Activated T-helper 1 cell treated with anti-CD3 and anti-CD28 coated beads, Interleukin-2, amount 50 U/mL, for 16 hours (primary cell): ENCODE measurements around the gene FERMT2.

Source experiments
- DNase-seq, 2 donors: peaks; one replicate each; pipeline ENCODE4 v3.0.0-alpha.2; 2020; ENCODE audit warnings: low read depth in 1 of 2, low spot score in 1 of 2

Gene FERMT2, protein sequence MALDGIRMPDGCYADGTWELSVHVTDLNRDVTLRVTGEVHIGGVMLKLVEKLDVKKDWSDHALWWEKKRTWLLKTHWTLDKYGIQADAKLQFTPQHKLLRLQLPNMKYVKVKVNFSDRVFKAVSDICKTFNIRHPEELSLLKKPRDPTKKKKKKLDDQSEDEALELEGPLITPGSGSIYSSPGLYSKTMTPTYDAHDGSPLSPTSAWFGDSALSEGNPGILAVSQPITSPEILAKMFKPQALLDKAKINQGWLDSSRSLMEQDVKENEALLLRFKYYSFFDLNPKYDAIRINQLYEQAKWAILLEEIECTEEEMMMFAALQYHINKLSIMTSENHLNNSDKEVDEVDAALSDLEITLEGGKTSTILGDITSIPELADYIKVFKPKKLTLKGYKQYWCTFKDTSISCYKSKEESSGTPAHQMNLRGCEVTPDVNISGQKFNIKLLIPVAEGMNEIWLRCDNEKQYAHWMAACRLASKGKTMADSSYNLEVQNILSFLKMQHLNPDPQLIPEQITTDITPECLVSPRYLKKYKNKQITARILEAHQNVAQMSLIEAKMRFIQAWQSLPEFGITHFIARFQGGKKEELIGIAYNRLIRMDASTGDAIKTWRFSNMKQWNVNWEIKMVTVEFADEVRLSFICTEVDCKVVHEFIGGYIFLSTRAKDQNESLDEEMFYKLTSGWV

DNA sequence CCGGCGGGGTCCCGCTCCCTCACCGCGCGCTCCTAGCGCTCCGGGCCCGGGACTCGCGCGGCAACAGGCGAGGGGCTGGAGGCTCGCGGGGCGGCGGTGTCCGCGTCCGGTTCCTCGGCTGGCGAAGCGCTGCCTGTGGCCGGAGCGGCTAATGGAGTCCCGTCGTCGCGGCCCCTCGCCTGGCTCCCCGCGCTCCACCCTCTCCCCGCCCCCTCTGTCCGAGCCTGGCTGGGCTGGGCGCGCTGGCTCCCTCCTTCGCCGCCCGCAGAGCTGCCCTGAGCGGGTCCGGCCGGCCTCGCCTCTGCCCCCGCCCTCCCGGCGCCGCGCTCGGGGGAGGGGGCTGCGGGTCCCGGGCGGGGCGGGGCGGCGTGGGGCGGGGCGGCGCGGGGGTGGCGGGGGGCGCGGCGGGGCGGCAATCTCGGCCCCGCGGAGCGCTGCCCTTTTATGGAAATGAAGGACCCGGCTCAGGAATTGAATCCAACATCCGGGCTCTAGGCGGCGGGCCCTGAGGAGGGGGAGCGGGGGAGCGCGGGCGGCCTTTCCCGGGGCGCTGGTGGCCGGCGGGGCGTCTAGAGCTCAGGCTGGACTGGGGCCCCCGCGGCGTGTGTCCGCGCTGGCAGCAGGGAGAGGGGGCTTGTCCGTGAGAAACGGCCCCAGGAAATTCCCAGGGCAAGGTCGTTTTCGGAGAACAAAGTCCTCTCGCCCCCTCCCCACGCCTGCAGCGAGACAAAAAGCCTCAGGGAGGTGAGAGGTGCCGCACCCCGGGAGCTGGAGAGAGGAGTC, at the start of gene FERMT2:
Gene FERMT2, minus strand, starts transcription at position 153 of the 783 bp plus-strand sequence. CDS start 482 bp downstream, outside the sequence.
- peak in 1 of 2 donors; percentile 6 for DNase-seq

DNA sequence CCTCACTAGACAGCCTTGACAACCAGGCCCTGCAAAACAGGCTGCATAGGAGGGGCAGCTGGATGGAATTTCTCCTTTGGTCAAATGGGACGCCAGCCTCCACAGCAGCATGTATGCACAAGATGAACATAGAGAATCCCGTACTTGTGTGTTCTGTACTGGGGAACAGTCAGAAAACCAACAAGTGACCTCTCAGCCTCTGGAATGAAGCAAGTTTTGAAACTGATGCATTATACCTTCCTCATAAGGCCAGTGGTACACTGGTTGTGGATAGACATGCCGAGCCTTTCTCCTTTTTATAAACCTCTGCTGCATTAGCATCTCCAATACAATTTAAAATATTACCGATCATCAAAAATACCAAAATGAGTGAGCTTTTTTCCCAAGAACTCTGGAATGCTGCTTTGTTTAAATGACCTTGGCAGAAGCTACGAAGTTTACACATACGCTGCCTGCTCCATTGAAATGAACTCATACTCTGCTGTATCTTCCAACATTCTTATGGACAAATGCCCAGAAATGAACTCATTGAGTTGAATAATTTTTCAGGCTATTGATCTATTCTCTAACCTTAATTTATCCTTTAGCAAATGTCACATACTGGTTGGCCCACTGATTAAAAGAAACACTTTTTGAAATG, 47.6 kb upstream of the FERMT2 start:
- no peak for DNase-seq

DNA sequence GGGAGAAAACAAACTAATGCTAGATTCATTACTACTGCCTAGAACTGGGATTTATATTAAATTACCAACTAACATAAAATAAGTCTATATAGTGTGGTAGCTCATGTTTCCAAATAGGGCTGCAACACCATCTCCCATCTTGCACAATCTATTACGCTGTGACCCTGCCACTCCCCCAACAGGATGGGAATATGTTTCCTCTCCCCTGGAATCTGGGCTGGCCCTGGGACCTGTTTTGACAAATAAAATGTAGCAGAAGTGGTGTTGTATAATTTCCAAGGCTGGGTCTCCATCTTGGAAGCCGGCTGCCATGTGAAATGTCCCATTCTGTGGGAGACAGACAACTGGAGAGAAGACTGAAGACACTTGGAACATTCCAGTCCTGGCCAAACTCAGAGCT, 45.6 kb upstream of the FERMT2 start:
- no peak for DNase-seq

DNA sequence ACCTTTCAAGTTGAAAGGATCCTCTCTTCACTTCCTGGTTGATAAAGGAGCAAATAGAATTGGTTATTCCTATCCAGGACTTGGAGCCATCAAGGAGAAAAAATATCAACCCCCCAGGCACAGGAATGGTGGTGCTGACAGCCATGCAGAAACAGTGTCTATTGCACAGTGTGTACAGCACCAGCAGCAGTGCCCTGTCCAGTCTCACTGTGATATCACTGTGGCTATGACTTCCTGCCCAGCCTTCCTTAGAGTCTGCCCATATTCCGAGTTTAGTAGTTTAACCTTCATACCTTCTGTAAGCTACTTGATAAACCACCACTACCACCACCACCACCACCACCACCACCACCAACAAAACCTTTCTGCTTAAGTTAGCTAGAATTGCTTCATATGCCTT, 45.1 kb upstream of the FERMT2 start:
- DNase-seq: no peak

DNA sequence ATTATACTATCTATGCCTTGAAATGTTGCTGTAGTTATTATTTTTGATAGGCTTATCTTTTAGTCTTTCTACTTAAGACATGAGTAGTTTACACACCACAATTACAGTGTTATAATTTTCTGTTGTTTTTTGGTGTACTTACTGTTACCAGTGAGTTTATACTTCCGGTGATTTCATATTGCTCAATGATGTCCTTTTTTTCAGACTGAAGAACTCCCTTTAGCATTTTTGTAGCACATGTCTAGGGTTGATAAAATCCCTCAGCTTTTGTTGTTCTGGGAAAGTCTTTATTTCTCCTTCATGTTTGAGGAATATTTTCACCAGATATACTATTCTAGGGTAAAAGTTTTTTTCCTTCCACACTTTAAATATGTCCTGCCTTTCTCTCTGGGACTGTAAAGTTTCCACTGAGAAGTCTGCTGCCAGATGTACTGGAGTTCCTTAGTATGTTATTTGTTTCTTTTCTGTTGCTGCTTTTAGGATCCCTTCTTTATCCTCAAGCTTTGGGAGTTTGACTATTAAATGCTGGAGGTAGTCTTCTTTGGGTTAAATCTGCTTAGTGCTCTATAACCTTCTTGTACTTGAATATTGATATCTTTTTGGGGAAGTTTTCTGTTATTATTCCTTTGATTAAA, 41.5 kb upstream of the FERMT2 start:
- no peak for DNase-seq

DNA sequence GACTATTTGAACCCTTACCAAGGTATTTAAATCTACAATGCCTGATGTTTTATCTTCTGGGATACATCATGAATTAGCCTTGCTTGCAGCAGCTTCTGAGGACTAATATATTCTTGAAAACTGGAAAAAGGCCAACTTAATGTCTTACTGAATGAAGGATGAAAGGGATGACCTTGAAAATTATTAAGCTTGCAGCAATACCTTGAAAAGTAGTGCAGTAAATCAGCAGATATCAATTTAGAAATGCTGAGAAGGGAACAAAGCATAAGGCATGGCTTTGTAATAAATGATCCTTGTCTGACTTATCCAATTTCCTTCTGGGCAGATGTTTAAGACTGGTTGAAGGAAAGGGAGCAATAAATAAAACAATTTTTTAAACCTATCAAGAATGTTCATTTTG, 37.3 kb upstream of the FERMT2 start:
- DNase-seq: no peak

DNA sequence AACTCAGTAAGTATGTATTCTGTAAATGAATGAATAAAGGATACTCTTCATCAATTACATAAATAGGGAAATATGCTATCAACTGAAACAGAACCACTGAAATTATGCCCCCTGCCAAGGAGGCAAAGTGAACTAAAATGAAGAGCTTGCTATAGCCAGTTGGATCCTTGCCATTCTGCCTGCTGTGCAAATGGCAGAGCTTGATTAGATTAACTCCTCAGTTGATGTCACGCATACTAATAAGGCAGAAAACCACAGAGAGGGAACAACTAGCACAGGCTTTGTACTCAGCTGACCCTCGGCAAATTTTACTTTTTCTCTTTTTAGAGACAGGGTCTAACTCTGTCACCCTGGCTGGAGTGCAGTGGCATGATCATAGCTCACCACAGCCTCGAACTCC, 36.7 kb upstream of the FERMT2 start:
- DNase-seq: no peak

DNA sequence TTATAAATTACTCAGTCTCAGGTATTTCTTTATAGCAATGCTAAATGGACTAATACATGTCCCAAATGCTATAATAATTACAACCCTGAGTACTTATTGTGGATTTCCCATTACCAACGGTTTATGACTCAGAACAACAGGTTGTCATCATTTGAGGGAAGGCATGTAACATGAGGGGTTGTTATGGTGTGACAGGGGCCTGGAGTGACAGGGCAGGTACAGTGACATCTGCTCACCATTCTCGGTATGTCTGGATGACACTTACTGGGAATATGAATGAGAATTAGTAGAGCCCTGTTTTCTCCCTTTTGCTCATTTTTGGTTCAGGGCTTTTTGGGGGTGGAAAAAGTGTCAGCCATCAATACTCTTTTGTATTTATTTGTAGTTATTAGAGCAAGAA, 36.2 kb upstream of the FERMT2 start:
- DNase-seq: no peak

DNA sequence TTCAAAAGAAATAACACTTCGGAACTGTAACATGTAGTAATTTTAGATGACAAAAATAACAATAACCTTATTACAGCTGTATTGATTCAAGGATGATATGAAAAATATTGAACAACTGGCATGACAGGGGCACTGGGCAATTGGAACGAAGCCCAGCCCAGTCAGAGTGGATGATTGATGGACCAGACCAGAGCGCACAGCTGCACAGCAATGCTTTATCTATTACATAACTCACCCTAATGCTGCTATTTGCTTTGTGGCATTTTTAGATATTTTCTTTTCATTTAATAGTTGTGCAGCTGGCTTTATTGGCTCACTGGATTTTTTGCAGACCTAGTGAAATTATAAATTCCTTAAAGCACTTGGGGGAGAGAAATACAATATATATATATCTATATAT, 26.9 kb upstream of the FERMT2 start:
- DNase-seq: no peak

DNA sequence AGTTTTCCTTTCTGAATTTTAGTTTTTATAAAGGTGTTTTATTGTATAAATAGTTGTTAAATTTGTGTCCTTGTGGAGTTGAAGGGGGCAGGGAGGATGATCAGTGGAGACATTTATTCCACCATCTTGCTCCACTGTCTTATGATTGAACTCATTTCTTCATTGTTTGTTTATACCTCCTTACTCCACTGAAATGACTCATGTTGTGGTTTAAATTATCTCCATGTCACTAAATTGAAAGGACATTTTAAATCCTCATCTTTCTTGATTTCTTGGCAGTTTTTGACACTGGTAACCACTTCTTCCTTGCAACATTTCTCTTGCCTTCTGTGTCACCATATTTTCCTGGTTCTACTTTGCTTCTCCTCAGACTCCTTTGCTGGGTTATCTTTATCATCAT, 23.6 kb upstream of the FERMT2 start:
- DNase-seq: no peak

DNA sequence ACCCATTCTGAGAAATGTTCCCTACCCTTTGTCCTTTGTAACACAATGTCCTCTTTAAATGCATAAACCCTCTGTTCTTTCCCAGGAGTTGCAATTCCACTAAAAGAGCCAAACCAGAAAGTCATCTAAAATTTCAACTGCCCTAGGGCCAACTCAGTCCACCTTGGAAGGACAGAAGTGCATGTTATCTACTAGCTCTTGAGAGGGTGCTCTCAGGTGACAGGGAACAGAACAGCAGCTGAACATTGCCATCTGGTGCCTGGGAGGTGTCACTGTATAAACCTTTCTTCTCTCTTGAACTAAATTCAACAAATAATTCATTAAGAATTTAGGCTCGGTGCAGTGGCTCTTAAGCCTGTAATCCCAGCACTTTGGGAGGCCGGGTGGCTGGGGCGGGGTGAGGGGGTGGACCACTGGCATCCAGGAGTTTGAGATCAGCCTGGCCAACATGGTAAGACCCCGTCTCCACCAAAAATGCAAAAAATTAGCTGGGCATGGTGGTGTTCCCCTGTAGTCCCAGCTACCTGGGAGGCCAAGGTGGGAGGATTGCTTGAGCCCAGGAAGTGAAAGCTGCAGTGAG, 10.3 kb upstream of the FERMT2 start:
- peak; percentile 13 to 29 for DNase-seq

DNA sequence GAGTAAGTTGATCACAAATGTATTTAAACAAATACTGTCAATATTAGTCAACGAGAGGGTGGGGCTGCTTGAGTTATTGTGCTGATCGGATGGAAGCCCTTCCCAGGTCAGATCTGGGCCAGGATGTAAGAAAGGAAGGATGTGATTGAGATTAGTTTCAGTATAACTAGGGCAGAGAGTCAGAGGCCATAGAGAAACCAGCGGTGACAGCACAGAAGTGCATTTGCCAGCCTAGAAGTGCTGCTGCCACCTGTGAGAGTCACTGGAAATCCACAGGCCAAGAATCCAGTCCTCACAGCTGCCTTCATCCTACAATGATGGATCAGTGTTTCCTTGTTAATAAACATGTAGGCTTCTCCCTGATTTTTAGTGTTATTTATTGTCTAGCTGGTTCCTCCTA, 9.8 kb upstream of the FERMT2 start:
- DNase-seq: no peak

DNA sequence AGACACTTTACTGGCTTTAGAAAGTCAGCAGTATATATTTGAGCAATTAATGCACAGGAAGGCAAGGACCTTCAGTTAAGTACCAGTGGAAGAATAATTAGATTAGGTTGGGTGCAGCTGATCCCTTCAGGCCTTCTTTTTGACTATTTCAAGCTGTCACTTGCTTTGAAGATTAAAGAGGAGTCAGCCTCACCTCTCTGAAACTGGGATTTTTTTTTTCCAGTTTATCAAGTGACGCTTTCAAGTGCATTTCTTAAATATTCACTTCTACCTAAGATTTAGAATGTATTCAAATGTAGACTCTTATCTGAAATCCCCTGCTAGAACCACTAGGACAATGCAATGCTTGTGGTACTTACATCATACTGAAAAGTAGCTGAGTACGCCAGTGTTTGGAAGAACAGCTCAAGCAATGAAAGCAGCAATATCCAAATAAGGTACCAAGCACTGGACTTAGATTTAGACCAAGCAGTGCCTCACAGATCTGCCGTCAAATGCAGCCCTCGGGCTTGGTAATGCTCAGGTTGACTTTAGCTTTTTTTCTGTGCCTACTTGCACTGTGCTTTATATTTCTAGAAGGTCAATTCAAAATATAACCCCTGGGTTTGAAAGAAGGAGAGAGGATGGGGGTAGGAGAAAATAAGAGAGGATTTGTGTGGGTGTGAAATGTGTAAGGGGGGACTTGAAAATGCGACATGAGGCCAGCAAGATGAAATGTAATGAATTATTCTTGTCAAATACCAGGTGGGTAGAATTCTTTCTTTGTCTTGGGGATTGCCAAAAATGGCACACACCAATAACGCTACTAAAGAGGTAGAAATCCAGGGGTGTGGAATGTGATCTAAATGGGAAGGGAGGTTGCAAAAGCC, 3.7 kb upstream of the FERMT2 start:
- no peak for DNase-seq

DNA sequence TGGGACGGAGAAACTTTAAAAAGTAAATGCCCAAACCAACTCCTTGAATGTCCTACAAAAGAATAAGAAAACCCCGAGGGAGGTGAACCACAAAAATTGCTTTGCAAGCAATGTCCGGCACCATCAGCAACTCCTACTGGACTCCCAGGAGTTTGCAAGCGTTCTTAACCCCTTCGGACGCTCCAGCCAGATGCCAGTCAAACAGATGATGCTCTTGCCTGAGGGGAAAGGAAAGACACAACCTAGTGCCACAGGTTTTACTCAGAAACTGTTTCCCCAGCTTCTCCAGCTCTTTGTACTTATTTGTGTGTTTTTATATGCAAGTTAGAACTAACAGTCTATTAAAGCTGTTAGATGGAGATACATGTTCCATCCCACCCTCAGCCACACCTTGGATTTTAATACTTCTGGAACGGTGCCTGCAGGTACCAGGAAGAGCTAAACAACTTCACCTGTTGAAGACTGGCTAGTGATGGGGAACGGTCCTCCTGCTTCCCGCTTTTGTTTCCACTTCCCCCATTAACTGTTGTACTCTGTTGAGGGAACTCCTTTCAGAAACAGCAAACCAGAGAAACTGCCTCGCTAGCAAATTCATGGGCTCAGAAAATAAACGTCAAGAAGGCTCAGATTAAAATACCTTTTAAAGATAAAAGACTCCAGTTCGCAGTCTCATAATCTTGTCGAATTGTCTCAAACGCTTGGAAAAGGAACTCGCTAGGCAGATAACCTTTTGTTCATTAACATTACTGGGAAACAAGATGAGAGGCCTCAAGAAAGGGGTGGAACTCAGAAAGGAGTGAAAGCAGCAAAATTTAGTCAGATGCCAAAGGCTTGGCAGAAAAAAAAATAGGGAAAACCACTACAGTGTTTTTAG, 1.1 kb upstream of the FERMT2 start:
- DNase-seq: no peak

DNA sequence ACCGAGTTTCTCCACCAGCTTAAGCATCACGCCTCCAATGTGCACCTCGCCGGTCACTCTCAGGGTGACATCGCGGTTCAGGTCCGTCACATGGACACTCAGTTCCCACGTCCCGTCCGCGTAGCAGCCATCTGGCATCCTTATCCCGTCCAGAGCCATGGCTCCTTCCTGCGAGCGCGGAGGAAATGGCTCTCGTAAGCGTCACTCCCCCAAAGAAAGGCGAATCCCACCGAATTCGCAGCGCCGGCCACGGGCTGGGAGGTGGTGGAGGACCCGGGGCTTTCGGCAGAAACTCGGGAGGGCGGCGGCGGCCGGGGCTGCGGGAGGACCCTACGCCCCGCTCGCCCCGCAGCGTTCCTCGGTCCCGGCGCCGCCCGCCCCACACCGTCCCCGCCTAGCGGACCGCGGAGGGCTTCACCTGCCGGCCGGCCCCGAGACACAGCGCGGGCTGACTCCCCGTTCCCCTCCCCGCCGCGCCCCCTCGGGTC, 396 bp downstream of the FERMT2 start:
- DNase-seq: no peak

DNA sequence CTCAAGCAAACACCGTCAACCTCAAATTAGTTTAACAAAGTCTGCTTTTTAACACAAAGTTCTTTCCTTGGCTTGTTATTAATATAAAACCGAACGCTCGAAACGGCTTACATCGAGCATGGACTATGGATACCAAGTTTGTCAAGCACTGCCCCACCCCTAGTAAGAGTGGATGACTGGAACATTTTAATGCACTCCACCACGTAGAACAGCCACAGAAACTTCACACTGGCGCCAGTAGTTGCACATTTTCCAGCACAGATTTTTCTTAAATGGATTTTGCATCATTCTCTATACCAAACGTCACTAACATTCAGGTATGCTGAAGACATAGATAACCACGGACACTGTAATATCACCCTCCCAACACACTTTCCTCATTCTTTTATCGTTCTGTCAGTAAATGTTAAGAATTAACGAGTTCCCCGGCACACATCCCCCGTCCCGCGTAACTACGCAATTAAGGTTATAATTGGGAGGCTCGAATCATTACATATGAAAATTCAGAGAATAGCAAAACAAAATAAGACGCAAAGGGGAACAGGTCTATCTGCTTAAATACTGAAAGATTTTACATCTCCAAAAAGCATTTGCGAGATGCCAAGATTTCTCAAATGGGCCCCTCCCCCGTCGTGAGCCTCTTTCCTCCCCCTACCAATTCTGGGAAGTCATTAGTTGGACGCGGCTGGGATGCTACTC, 990 bp downstream of the FERMT2 start:
- DNase-seq: no peak

DNA sequence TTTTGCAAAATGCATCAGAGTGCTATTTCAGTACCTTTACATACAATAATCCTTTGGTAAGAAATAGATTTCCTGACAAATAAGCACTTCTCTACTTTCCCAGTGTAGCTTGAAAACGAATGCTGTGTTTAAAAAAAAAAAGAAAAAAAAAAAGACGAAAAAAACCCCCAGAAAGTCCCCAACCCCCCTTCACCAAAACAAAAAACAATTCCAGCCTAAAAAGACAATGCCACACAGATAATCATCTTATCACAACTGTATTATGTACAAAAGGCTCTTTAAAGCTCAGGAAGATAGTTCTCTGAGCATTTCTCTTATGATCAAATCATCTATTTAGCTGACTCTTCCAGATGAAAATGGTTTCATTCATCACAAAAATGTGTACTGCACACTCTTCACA, 1.6 kb downstream of the FERMT2 start:
- DNase-seq: no peak

DNA sequence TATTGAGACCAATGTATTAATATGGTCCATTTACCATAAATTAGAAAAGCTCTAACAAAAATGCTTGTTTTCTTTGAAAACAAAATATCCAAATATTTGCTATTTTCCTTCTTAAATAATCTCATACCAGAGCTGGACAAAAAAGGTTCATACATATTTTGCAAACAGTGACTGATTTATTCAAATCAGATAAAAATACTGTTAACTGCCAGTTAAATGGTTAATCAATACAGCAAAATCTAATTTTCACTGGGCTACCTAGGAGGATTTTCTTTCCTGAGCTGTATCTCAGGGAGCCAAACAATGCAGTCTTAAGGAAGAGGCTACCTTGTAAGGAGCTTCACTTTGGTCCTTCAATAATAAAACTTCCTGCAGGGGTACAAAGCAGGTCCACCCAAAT, 2.0 kb downstream of the FERMT2 start:
- no peak for DNase-seq
